ENCODE measurements around the gene RAB26.
"Not testable (repeated sequence)": the region's sequence is repeated elsewhere in the genome, so short reads cannot be mapped to it uniquely, and the experiment has no call there.

RAB26 gene

DNA sequence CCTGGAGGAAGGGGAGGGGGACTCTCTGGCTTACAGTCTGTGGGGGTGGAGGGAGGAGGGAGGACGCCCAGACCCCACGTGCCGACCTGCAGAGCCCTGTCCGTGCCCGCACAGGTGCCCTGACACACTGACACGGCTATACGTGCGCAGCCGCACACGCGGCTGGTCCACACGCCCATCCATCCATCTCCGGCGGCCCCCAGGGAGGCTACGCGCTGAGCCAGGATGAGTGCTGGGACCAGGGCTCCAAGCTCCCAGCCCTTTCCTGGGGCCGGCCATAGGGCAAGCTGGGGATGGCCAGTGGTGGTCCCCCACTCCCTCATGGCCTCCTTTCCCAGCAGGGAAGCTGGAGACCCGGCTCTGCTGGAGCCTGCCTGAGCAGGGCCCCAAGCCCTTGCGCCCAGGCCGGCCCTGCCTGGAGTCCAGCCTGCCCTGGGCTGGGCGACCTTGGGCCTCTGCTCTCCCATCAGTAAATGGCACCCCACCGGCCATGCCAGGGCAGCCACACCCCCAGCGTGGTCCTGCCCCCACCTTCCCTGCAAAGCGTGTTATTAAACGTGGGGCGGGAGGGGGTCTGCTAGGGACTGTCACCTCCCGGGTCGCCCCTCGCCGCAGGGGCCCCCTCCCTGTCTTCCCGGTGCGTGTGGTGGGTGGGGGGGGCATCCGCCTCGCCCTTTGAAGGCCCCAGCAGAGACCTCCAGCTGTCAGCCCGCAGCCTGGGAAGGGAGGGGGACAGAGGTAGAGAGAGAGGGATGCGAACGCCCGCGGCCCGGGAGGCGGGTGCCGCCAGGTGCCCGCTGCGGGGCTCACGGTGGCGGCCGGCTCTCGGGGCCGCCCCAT, 47.1 kb downstream of the RAB26 start:
- no peak for DNase-seq

DNA sequence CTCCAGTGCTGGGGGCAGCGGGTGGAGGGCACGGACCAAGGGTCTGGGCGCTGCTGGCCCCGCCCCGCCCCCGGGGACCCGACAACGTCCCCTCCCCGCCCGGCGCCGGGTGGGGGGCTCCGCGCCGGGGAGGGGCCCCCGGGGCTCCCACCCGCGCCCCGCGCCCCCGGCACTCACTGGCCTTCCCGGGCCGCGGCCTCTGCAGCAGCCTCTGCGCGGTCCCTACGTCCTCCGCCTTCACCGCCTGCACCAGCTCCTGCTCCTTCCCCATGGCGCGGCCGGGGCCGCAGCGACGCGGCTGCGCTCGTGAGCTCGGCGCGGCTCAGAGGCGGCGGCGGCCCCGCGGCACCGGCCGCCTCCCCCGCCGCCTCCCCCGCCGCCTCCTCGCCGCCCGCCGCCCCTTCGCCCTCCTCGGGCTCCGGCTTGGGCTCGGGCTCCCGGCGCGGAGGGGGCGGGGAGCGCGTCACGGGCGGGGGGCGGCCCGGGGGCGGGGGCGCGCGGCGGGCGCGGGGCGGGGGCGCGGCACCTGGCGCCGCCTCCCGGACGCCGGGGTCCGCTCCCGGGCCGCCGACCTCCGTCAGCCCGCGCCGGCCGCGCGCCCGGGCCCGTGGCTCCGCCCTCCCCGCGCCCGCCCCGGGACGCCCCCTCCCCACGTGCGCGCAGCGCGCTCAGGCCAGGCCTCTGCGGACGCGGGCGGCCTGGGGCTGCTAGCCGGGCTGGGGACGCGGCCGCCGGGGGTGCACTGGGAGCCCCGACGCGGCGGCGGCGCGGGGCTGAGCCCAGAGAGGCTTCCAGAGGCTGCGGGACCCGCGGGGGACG, 47.9 kb downstream of the RAB26 start, which contains the start of gene CASKIN1:
CASKIN1 (minus strand) TSS at position 444 of the 819 bp plus-strand sequence; CDS start at position 271, 173 bp downstream.
- peak in 4 of 56 donors; percentile 18 to 45 (median 32) for DNase-seq

DNA sequence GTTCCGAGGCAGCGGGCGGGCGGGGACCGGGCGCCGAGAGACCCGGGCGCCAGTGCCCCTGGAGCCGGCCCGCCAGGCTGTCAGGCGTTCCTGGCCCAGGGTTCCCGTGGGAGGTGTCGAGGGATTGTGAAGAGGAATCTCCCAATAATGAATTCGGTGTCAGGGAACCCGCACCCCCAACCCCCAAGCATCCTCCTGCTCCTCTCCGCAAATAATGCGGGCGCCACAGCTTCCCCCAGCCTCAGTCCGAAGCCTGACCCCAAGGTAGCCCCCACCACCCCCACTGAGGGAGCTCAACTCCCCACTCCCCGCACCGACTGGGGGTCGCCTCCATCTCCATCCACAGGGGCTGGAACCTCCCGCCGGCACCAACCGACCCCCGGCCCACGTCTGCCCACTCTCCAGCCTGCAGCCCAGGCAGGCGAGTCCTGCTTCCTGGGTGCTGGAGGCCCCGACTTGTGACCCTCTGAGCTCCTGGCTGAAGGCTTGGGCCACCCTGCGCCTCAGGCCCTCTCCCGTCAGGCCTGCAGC, 48.6 kb downstream of the RAB26 start:
- no peak for DNase-seq

DNA sequence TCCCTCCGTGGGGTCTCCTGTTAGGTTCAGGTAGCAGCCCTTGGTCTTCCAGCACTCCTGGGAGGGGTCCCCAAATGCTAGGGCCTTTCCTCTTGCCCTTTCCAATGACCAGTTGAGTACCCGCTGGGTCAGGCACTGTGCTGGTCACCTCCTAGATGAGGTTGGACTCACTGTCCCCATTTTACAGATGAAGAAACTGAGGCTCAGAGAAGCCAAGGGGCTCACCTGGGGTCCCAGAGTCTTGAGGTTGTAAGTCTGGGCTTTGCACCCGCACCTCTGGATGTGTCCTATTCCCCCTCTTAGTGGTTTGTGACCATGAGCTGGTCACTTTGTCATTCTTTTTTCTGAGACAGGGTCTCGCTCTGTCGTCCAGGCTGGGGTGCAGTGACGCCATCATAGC, 49.3 kb downstream of the RAB26 start:
- DNase-seq: no peak

DNA sequence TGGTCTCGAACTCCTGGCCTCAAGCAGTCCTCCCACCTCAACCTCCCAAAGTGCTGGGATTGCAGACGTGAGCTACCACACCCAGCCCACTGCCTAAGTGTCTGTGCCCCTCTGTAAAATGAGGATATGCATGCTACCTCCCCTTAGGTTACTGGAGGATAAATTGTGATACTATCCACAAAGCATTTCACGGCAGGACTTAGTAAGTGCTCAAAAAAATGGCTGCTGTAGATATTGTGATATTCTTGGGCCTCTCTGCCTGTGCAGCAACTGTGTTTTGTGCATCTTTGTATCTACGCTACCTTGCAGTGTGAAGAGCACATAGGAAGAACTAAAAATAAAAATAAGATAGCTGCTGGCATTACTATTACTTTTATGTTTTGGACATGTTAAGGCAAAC, 49.9 kb downstream of the RAB26 start:
- no peak for DNase-seq

DNA sequence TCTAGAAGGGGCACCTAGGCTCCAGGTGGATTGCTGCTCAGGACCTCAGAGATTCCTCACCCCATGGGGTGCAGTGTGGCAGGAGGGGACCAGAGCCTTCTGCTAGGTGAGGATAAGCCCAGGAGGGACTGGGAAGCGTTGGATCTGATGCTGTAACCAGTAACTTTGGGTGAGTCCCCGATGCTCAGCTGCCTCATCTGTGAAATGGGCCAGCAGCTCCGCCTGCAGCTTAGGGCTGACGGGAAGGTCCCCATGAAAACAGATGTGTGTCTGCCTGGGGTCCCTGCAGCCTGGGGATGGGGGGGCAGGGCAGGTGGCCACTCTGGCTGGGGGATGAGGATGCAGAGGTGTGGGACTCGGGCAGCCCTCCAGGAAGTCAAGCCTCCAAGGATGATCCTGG, 50.7 kb downstream of the RAB26 start:
- no peak for DNase-seq

DNA sequence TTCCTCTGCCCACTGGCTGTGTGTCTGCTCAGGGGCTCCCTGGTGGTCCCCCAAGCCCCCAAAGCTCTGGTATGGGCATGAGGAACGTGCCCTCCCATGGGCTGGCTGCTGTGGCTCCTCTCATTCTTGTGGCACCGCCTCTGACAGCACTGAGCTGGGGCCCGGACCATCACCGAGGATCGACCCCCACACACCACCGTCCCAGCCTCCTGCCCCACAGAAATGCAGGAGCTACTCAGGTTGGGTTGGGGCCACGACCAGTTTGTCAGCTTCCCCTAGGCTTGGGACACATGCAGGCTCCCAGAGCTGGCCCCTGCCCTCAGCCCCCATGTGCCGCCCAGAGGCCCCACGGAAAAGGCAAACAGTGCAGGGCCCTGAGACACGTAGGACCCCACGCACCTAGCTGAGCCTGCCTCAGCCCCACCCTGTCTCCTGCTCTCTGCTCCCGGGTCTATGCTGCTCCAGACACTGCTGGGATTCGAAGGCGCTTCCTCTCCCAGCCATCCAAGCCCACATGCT, 51.3 kb downstream of the RAB26 start:
- no peak for DNase-seq

DNA sequence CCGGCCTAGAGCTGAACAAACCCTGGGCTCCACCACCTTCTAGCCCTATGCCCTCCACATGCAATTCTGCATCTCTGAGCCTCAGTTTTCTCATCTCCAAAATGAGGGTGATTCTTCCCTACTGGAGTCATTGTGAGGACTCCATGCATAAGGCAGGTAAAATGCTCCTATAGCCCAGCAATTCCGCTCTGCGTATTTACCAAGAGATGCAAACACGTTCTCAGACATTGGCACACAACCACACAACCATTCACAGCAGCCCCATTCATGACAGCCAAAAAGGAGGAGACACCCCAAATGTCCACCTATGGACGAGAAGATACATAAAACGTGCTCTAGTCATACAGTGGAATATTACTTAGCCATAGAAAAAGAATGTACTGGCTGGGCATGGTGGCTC, 51.9 kb downstream of the RAB26 start:
- DNase-seq: no peak

DNA sequence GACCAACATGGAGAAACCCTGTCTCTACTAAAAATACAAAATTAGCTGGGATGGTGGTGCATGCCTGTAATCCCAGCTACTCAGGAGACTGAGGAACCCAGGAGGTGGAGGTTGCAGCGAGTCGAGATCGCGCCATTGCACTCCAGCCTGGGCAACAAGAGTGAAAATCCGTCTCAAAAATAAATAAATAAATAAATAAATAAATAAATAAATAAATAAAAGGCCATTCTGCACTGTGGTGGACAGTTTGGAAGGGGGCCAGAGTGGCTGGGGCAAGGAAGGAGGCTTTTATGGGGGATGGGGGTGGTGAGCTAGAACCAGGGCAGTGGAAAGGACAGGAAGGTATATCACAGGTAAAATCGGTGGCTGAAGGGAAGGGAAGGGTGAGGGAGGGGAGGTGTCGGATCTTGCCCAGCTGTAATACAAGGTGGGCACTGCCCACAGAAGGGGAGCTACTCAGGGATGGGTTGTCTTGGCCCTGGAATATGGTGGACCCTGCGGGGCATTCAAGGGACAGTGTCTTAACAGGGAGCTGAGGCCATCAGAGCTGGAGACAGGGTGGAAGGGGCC, 54.8 kb downstream of the RAB26 start:
- DNase-seq: not testable (repeated sequence)

Data from amygdala (tissue), 56 donors.